H4 (cell line): Measurements from ENCODE around the gene EML4. TPM values are rescaled to one million over a fixed set of nuclear protein-coding genes. Genes with fewer than 3 reads are reported as not detected.

Experiments
- DNase-seq: peaks from one replicate; pipeline ENCODE4 v3.0.0-alpha.2; 2015; ENCODE audit warnings: low spot score
- total RNA-seq: library from RNA; depleted of rRNA; stranded (reverse); fragments of >200 nt; shearing (Covaris generic); gene quantifications from 2 replicates; pipeline ENCODE4 v1.2.3, GENCODE V29; 2014

EML4 gene
- total RNA-seq, 1 experiment from 2014 or later: 30.6 TPM

GRCh38 chr2:42138163-42139015 is 30.8 kb upstream of the EML4 start:
- peak; percentile 93 for DNase-seq

GRCh38 chr2:42139101-42139500 is 30.1 kb upstream of the EML4 start:
- DNase-seq: no peak

GRCh38 chr2:42140496-42140895 is 28.7 kb upstream of the EML4 start:
- no peak for DNase-seq

- DNase-seq: peak; percentile 87
Observed at GRCh38 chr2:42141687-42142546, 27.2 kb upstream of the EML4 start.

GRCh38 chr2:42142547-42143184 is 26.5 kb upstream of the EML4 start:
- peak; percentile 60 for DNase-seq

- peak; percentile 42 for DNase-seq
Observed at GRCh38 chr2:42147641-42148274, 21.4 kb upstream of the EML4 start.

GRCh38 chr2:42150159-42150558 is 19.0 kb upstream of the EML4 start:
- no peak for DNase-seq

GRCh38 chr2:42153944-42154581 is 15.1 kb upstream of the EML4 start:
- no peak for DNase-seq

- no peak for DNase-seq
Observed at GRCh38 chr2:42156721-42157120, 12.4 kb upstream of the EML4 start.

GRCh38 chr2:42161444-42161843 is 7.7 kb upstream of the EML4 start:
- DNase-seq: no peak

GRCh38 chr2:42163444-42164045 is 5.6 kb upstream of the EML4 start:
- no peak for DNase-seq

GRCh38 chr2:42164046-42164445 is 5.1 kb upstream of the EML4 start:
- DNase-seq: no peak

- no peak for DNase-seq
Observed at GRCh38 chr2:42164971-42165370, 4.2 kb upstream of the EML4 start.

GRCh38 chr2:42167458-42167857 is 1.7 kb upstream of the EML4 start:
- DNase-seq: no peak

GRCh38 chr2:42168459-42169099 is 574 bp upstream of the EML4 start:
- DNase-seq: no peak

GRCh38 chr2:42169874-42170521 is 845 bp downstream of the EML4 start:
- no peak for DNase-seq

- DNase-seq: no peak
Observed at GRCh38 chr2:42170619-42171395, 1.7 kb downstream of the EML4 start.

GRCh38 chr2:42171396-42171980 is 2.3 kb downstream of the EML4 start:
- DNase-seq: no peak

GRCh38 chr2:42172020-42172419 is 2.9 kb downstream of the EML4 start:
- no peak for DNase-seq
